Measurements from ENCODE around the gene CNKSR3. TPM values are rescaled to one million over a fixed set of nuclear protein-coding genes. Genes with fewer than 3 reads are reported as not detected.

CNKSR3 gene
- total RNA-seq, 1 donor from 2014 or later, result 7.4 TPM

DNA sequence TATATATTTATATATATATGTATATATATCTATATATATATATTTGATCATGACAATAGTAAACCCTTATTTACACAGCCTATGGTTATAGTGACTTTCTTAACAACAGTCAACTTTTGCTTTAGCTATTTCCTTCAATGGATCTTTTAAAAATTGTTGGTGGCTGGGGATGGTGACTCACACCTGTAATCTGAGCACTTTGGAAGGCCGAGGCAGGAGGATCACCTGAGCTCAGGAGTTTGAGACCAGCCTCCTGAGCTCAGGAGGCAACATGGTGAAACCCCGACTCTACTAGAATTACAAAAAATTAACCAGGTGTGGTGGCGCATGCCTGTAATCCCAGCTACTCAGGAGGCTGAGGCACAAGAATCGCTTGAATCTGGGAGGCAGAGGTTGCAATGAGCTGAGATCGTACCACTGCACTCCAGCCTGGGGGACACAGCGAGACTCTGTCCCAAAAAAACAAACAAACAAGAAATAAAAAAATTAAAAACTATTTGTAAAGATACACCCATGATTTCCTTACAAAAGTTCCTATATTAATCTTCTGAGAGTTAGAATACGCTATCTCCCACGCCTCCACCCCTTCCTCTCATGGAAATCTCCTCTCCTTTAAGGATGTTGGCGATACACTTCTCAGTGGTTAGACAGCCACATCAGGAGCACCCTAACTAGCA is 29.2 kb upstream of the CNKSR3 start:
- no peak for DNase-seq (ENCODE audit: extremely low spot score in 2 of 2)
- no peak overlapping the region for H3K4me3 ChIP-seq
- intact Hi-C loops (cut with DNase I), result no loop called here
- H3K36me3 ChIP-seq, result no peaks in the 10 kb centered on the region
- H3K27me3 ChIP-seq, result no peaks in the 10 kb centered on the region
- TF ChIP-seq POLR2A (IDR thresholded peaks at IDR 0.05) (no peak), POLR2AphosphoS5 (IDR thresholded peaks at IDR 0.05; ENCODE audit: insufficient read depth in 1 of 2, low read depth in 1 of 2) (no peak)
- TF ChIP-seq, protein P1, sequence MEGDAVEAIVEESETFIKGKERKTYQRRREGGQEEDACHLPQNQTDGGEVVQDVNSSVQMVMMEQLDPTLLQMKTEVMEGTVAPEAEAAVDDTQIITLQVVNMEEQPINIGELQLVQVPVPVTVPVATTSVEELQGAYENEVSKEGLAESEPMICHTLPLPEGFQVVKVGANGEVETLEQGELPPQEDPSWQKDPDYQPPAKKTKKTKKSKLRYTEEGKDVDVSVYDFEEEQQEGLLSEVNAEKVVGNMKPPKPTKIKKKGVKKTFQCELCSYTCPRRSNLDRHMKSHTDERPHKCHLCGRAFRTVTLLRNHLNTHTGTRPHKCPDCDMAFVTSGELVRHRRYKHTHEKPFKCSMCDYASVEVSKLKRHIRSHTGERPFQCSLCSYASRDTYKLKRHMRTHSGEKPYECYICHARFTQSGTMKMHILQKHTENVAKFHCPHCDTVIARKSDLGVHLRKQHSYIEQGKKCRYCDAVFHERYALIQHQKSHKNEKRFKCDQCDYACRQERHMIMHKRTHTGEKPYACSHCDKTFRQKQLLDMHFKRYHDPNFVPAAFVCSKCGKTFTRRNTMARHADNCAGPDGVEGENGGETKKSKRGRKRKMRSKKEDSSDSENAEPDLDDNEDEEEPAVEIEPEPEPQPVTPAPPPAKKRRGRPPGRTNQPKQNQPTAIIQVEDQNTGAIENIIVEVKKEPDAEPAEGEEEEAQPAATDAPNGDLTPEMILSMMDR (IDR thresholded peaks at IDR 0.05), result no peak
- no peaks in the 10 kb centered on the region for H3K9me3 ChIP-seq
- no peak overlapping the region for H3K27ac ChIP-seq
- no peaks in the 10 kb centered on the region for H3K4me1 ChIP-seq

DNA sequence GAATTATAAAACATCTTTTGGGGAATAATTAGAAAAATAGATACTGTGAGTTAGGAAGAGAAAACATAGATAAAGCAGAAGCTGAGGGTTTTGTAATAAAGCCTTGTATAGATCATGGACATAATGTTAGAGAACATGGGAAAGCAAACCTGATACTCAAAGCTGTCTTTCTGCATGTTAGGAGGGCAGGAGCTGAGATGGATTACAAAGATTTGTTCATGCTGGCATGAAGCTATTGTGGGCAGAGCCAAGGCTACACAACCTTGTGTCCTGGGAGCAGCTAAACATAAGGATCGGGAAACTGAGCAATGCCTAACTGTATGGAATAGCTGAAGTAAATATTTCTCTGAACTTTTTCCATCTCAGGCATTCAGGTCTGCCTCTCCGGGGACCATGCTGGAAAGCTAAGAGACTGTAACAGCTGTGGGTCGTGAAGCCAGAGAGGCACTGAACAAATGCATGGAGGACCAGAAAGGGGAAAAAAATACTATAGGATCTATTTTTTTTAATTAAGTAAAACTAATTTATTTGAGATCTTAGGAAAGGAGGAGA is 28.2 kb upstream of the CNKSR3 start:
- no peak for DNase-seq (ENCODE audit: extremely low spot score in 2 of 2)
- intact Hi-C loops (cut with DNase I), result no loop called here
- no peaks in the 10 kb centered on the region for H3K4me1 ChIP-seq
- no peak overlapping the region for H3K4me3 ChIP-seq
- H3K27me3 ChIP-seq, result no peaks in the 10 kb centered on the region
- H3K9me3 ChIP-seq, result no peaks in the 10 kb centered on the region
- TF ChIP-seq, protein P1 (IDR thresholded peaks at IDR 0.05), result no peak
- TF ChIP-seq POLR2AphosphoS5 (IDR thresholded peaks at IDR 0.05; ENCODE audit: insufficient read depth in 1 of 2, low read depth in 1 of 2) (no peak), POLR2A (IDR thresholded peaks at IDR 0.05) (no peak)
- H3K27ac ChIP-seq, result no peak overlapping the region
- H3K36me3 ChIP-seq, result no peaks in the 10 kb centered on the region

DNA sequence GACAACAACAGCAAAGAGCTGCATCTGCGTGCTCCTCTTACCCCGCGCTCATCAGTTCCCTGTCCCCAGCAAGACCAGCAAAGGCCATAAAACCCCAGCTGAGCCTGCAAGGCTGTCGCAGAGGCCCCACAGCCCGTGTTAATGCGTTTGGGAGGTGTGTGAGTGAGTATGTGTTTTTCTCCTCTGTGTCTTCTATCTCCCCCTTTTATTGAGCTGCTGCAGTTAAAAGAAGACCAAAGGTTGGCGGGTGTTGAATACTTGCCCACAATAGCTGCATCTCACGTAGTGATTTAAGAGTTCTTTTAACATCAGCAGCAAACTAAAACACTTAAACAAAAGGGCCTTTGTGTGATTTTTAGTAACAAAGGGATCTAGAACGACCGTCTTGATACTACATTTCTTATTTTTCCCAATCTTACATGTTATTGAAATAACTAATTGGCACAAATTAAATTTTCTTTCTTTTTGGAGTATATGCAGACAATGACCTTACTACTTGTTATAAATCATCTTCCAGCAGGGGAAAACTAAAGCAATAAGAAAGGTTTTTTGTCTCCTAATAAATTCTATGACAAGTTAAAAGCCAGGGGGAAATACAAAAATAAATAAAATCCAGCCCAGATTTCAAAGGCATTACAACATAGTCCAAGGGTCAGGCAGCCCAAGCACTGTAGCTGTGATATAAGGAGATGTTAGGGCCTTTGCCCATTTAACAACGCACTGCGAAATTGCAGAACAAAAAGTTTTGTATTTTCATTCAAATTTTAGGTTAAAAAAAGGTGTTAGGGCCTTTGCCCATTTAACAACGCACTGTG is 27.2 kb upstream of the CNKSR3 start:
- Histone ChIP-seq H3K36me3 (no peaks in the 10 kb centered on the region), H3K27me3 (no peaks in the 10 kb centered on the region), H3K9me3 (no peaks in the 10 kb centered on the region), H3K4me1 (no peaks in the 10 kb centered on the region), H3K27ac (no peak overlapping the region), H3K4me3 (no peak overlapping the region)
- intact Hi-C loops (cut with DNase I), result no loop called here
- no peak for DNase-seq (ENCODE audit: extremely low spot score in 2 of 2)
- TF ChIP-seq POLR2AphosphoS5 (IDR thresholded peaks at IDR 0.05; ENCODE audit: insufficient read depth in 1 of 2, low read depth in 1 of 2) (no peak), POLR2A (IDR thresholded peaks at IDR 0.05) (no peak)
- TF ChIP-seq, protein P1 (IDR thresholded peaks at IDR 0.05), result no peak

DNA sequence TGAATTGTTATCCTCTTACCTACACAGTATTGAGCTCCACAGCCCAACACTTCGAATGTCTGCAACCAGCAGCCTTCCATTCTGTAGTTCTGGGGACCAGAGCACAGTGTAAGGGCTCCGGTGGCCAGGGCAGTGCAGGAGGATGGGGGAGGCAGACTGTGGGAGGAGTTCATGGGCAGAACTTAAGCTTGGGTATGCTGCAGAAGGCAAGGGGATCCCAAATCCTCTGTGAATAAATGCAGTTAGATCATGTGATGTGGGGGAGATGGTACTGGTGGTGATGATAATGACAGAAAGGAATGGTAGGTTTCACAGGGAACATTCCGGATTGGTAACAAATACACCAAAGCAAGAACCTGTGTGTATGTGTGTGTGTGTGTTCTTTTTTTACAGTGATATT is 26.5 kb upstream of the CNKSR3 start:
- intact Hi-C loops (cut with DNase I), result no loop called here
- no peak overlapping the region for H3K4me3 ChIP-seq
- H3K4me1 ChIP-seq, result no peaks in the 10 kb centered on the region
- TF ChIP-seq POLR2A (IDR thresholded peaks at IDR 0.05) (no peak), POLR2AphosphoS5 (IDR thresholded peaks at IDR 0.05; ENCODE audit: insufficient read depth in 1 of 2, low read depth in 1 of 2) (no peak)
- TF ChIP-seq, protein P1 (IDR thresholded peaks at IDR 0.05), result no peak
- H3K27me3 ChIP-seq, result no peaks in the 10 kb centered on the region
- H3K9me3 ChIP-seq, result no peaks in the 10 kb centered on the region
- no peaks in the 10 kb centered on the region for H3K36me3 ChIP-seq
- DNase-seq (ENCODE audit: extremely low spot score in 2 of 2), result no peak
- H3K27ac ChIP-seq, result no peak overlapping the region
